ENCODE results near the gene PTPRN2.

DNA sequence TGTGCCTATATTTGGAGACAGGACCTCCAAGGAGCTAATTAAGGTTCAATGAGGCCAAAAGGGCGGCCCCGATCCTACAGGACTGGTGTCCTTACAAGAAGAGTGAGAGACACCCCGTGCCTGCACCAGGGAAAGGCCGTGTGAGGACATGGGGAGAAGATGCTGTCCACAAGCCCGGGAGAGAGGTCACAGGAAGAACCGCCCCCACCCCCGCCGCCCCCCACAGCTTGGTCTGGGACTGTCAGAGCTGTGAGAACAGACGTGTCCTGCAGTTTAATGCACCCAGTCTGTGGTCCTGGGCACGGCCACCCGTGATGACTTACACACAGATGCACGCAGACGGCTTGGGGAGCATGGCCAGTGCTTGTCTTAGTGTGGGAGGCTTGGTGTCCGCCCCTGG is 851.3 kb downstream of the PTPRN2 start:
- TF ChIP-seq HDAC6 (IDR thresholded peaks at IDR 0.05; ENCODE audit: low read depth, low read length) (no peak), PCBP1 (IDR thresholded peaks at IDR 0.05; ENCODE audit: borderline replicate concordance, low read depth, low read length) (no peak), TSC22D2 (CRISPR knock-in tag; IDR thresholded peaks at IDR 0.05; ENCODE audit: borderline replicate concordance) (no peak), ZNF30 (CRISPR knock-in tag; IDR thresholded peaks at IDR 0.05) (no peak)
- TF ChIP-seq, protein P1, sequence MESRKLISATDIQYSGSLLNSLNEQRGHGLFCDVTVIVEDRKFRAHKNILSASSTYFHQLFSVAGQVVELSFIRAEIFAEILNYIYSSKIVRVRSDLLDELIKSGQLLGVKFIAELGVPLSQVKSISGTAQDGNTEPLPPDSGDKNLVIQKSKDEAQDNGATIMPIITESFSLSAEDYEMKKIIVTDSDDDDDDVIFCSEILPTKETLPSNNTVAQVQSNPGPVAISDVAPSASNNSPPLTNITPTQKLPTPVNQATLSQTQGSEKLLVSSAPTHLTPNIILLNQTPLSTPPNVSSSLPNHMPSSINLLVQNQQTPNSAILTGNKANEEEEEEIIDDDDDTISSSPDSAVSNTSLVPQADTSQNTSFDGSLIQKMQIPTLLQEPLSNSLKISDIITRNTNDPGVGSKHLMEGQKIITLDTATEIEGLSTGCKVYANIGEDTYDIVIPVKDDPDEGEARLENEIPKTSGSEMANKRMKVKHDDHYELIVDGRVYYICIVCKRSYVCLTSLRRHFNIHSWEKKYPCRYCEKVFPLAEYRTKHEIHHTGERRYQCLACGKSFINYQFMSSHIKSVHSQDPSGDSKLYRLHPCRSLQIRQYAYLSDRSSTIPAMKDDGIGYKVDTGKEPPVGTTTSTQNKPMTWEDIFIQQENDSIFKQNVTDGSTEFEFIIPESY (CRISPR knock-in tag; IDR thresholded peaks at IDR 0.05) = no peak
